ENCODE data around the gene RTEL1.

DNA sequence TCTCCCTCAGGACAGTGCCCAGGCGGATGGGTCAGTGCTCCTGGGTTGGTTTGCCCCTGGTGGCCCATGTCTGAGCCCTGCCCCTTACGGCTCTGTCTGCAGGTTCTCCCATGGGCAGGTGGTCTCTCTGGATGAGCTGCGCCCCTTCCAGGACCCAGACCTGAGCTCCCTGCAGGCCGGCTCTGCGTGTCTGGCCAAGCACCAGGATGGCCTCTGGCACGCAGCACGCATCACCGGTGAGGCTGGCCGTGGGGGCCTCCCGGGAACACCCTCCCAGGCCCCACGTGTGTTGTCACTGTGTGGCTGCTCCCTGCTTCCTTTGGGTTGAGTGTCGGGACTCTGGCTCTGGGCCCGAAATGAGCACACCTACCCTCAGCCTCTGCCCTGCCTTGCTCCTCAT is 75.0 kb downstream of the RTEL1 start:
- no peak for TF ChIP-seq POLR2AphosphoS5 (IDR thresholded peaks at IDR 0.05)
- TF ChIP-seq POLR2A (IDR thresholded peaks at IDR 0.05): no peak
